Left forelimb (tissue), 1 donor: ENCODE measurements around the gene BCL10.

Source experiments
- DNase-seq: peaks from one replicate; pipeline ENCODE4 v3.0.0-alpha.2; 2018; ENCODE audit warnings: low spot score

The BCL10 gene

DNA sequence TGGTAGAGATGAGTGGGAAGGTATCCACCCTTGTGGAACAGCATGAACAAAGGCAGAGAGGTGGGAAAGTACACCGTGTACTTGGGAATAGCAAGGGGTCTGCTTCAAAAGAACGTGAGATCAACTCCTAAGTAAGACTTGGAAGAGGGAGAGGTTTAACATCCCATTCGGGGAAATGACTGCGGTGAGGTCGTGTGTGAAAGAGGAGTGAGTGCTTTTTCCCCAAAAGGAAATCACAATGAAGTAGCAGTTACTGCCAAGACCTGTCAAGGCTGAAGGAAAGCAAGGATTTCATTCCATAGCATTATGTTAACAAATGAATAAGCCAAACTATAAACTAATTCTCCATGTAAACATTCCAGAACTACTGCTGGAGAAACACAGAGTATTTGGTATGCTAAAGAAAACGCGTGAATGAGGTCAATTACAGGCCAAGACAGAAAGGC is 55.7 kb downstream of the BCL10 start:
- no peak for DNase-seq

DNA sequence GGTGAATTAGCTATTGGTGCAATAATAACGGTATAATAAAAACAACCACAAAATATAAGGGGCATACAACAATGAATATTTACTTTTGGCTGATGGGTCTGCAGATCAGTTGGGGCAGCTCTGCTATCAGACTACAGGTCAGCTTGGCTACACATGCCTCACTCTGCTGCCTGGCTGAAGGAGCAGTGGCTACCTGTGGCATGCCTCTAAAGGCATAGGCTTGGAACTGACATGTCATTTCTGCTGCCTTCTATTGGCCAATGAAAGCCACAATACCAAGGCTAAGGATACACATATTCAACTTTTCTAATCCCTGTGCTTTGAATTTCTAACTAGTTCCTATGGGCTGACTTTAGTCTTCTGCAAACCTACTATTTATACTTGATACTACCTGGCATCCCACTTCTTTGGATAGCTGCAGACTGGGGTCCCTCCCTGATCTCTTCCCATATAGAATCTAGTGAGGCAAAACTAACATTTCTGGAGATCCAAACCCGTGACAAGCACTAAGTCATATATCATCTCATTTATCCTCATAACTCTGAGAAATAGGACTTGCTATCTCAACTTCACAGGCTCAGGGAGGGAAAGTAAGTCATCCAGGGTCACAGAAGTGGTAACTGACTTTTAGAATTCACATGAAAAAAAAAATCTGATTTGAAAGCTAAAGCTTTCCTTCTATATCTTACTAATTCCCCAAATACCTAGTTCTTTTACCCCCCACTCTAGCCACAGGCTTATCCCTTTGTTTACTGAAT is 56.4 kb downstream of the BCL10 start:
- no peak for DNase-seq

DNA sequence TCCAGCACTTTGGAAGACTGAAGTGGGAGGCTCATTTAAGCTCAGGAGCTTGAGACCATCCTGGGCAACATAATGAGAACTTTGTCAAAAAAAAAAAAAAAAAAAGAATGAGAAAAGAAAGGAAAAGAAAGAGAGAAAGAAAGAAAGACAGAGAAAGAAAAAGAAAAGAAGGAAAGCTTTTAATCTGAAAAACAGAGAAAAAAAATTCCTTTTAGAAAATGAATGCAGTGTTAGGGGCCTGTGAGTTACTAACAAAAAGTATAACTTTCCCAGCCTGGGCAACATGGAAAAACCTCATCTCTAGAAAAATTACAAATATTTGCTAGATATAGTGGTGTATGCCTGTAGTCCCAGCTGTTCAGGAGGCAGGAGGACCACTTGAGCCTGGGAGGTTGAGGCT is 59.7 kb downstream of the BCL10 start:
- no peak for DNase-seq
